Keratinocyte (primary cell): Measurements from ENCODE around the gene SAFB2.

Experiments used
- EZH2 ChIP-seq: IDR thresholded peaks from one replicate; pipeline ENCODE4 v1.6.1; 2012; ENCODE audit warnings: inconsistent platforms, mild to moderate bottlenecking, low read length, moderate library complexity
- TF ChIP-seq, protein P1 (sequence below), 3 experiments: IDR thresholded peaks in 1 of 3; conservative IDR thresholded peaks in 1 of 3; optimal IDR thresholded peaks in 1 of 3; 2 replicates in 2 of 3; 3 replicates in 1 of 3; pipeline versions ENCODE3 to v1.5.1; 2011; ENCODE audit warnings: low read length in 3 of 3, mild to moderate bottlenecking in 3 of 3, moderate library complexity in 2 of 3, control low read depth in 1 of 3, inconsistent platforms in 1 of 3; ENCODE audit not compliant: insufficient read depth in 2 of 3; ENCODE audit errors: extremely low read depth in 1 of 3

DNA sequence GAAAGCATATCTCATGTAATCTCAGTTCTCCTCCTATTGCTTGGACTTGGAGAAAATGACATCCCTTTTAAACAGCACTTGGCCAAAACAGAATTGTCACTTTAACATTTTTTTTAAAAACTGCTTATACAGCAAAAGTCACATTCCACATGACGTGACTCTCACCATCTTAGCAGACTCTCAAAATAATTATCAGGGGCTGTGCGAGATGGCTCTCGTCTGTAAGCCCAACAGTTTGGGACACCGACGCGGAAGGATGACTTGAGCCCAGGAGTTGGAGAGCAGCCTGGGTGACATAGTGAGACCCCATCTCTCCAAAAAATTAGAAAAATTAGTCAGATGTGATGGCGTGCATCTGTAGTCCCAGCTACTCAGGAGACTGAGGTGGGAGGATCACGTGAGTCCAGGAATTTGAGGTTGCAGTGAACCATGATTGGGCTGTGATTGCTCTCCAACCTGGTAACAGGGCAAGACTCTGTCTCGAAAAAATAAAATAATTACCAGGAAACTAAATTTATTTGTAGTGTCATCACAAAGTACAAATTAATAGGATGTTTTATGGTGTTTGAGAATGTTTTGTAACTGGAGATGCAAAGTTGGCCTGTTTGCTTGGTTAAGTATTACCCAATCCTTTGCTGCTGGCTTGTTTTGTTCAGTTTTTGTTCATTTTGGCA is 9.1 kb upstream of the SAFB2 start:
- TF ChIP-seq EZH2: no peak
- TF ChIP-seq, protein P1, sequence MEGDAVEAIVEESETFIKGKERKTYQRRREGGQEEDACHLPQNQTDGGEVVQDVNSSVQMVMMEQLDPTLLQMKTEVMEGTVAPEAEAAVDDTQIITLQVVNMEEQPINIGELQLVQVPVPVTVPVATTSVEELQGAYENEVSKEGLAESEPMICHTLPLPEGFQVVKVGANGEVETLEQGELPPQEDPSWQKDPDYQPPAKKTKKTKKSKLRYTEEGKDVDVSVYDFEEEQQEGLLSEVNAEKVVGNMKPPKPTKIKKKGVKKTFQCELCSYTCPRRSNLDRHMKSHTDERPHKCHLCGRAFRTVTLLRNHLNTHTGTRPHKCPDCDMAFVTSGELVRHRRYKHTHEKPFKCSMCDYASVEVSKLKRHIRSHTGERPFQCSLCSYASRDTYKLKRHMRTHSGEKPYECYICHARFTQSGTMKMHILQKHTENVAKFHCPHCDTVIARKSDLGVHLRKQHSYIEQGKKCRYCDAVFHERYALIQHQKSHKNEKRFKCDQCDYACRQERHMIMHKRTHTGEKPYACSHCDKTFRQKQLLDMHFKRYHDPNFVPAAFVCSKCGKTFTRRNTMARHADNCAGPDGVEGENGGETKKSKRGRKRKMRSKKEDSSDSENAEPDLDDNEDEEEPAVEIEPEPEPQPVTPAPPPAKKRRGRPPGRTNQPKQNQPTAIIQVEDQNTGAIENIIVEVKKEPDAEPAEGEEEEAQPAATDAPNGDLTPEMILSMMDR (optimal IDR thresholded peaks at IDR 0.05 in 1 of 3, IDR thresholded peaks at IDR 0.05 in 1 of 3, conservative IDR thresholded peaks at IDR 0.05 in 1 of 3; ENCODE audit: extremely low read depth in 1 of 3, insufficient read depth in 2 of 3, low read length in 3 of 3): no peak
